NCI-H1417 (cell line): ENCODE data around the gene DCHS1.

Experiments used
- DNase-seq, 3 experiments: peaks; one replicate each; lab custom pipeline; 2025; lab: John Stamatoyannopoulos, UW

Gene DCHS1

GRCh38 chr11:6612213-6613041, 43.2 kb downstream of the DCHS1 start, which contains the start of gene TAF10:
TSS of gene TAF10 (minus strand) at chr11:6612216. CDS start at chr11:6612189, 27 bp downstream.
- peak; percentile 90 to 97 (median 95) for DNase-seq

- no peak for DNase-seq
Observed at GRCh38 chr11:6611963-6612212, 43.7 kb downstream of the DCHS1 start.

- DNase-seq, result peak in 2 of 3 experiments; percentile 34 to 47
Observed at GRCh38 chr11:6611092-6611962, 44.3 kb downstream of the DCHS1 start.

DNA sequence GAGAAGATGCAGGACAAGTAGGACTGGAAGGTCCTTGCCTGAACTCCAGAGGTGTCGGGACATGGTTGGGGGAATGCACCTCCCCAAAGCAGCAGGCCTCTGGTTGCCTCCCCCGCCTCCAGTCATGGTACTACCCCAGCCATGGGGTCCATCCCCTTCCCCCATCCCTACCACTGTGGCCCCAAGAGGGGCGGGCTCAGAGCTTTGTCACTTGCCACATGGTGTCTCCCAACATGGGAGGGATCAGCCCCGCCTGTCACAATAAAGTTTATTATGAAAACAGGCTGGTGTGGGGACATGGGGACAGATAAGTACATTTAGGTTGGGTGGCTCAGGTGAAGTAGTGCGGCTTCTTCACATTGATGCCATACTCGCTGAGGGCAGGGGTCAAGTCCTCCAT, 45.0 kb downstream of the DCHS1 start:
- DNase-seq, result no peak

DNA sequence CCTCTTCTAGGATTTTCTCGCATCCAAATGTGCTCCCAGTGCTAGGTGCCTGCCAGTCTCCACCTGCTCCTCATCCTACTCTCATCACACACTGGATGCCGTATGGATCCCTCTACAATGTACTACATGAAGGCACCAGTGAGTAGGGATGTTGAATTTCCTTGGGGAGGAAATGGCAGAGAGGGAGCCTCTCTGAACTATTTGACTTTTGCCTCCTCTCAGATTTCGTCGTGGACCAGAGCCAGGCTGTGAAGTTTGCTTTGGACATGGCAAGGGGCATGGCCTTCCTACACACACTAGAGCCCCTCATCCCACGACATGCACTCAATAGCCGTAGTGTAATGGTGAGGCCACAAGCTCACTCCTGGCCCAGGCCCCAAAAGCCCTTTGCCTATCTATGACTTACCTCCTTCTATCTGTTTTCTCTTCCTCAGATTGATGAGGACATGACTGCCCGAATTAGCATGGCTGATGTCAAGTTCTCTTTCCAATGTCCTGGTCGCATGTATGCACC, 46.0 kb downstream of the DCHS1 start:
- no peak for DNase-seq

GRCh38 chr11:6608726-6609501, 46.7 kb downstream of the DCHS1 start:
- no peak for DNase-seq

DNA sequence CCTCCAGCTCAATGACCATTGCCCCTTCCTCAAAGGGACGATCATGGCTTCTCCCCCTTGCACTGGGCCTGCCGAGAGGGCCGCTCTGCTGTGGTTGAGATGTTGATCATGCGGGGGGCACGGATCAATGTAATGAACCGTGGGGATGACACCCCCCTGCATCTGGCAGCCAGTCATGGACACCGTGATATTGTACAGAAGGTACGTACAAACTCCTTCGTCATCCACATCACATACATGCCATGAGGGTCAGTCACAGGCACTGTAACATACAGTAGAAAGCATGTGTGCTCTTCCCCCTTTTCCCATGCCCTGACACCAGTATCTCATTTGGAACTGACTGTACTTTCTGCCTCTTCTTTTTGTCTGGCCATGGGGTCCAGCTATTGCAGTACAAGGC, 47.6 kb downstream of the DCHS1 start:
- DNase-seq, result no peak

- DNase-seq, result no peak
Observed at GRCh38 chr11:6607190-6607795, 48.3 kb downstream of the DCHS1 start.

DNA sequence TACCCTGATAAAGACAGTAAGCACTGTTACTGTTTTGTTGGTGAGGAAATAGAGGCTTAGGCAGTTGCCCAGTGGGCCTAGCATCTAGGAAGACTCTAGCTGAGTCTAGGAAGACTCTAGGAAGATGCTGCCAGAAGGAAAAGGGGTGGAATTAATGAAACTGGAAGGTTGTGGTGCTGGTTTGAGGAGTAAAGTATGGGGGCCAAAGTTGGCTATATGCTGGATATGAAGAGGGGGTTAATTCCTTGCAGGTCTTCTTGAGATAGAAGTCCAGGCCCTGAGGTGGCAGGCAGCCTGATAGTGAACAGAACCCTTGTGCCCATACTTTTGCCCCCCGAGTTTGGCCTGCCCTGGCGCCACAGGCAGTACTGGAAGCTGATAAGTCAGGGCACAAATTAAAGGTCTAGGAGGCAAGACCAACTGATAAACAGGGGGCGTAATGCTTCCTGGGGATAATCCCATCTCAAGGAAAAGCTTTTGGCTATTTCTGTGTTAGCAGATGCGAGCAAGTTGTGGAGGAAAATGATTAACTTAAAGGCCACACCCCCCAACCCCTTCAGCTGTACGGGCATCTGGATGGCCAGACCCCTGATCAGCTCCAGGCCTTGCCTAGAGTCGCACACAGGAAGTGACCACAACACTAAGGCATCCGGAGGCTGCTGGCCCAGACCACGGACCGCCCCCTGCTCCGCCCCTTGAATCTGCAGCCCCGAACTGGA, 49.0 kb downstream of the DCHS1 start:
- no peak for DNase-seq

DNA sequence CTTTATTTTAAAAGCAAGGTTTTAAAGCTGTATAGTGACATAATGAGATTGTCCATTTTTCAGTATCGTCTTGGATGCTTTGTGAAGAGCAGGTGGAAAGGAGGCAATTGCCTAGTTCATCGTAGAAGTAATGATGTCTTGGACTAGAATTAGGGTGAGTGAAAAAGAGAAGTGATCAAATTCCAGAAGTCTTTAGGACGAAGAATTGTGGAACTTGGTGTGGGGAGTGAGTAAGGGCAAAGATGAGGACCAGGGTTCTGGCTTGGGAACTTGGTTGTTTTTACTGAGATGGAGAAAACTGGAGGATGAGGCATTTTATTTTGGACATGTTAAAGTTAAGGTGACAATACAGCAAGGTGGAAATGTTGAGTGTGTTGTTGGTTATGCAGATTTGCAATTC, 50.8 kb downstream of the DCHS1 start:
- no peak for DNase-seq

- DNase-seq, result peak; percentile 26 to 64 (median 42)
Observed at GRCh38 chr11:6604081-6604626, 51.5 kb downstream of the DCHS1 start.

DNA sequence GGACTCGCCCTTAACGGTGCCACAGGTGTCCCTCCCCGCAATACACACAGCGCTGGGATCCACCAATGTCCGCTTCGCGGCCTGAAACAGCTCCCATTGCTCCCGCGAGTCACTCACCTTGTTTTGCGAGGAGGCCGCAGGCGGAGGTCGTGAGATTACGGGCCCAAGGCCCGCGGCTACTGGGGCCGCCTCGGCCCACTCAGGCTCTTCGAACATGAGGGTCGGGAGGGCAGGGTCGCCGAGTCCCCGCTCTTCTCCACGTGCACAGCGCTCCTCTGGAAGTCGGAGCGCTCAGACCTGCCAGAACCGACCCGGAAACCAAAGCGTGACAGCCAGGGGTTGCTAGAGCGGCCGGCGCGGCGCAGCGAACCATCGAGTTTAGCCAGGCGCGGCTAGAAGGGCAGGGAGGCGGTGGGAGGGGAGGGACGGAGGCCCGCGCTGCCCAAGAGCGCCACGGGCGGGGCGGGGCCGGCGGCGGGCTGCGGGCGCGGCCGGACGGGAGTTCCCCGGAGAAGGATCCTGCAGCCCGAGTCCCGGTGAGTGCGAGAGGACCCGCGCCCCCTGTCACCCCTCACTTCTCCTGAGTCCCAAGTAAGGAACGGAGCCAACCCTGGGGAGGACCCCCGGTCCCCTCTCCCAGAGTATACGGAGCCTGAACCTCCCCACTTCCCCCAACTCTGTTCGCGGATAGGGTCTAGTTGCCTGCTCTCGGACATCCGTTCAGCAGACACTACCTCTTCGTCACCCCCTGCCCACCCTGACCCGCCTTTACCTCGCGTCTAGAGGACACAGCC, 52.1 kb downstream of the DCHS1 start, which contains the start of the genes ILK and RRP8:
Gene ILK (plus strand): TSS at position 488 of the 794 bp plus-strand sequence. CDS start 498 bp downstream, outside the sequence.
Gene RRP8 (minus strand): TSS at position 330 of the 794 bp plus-strand sequence. CDS start 114 bp downstream, at position 216.
- peak; percentile 86 to 93 (median 86) for DNase-seq

- DNase-seq, result no peak
Observed at GRCh38 chr11:6602096-6602940, 53.3 kb downstream of the DCHS1 start.

DNA sequence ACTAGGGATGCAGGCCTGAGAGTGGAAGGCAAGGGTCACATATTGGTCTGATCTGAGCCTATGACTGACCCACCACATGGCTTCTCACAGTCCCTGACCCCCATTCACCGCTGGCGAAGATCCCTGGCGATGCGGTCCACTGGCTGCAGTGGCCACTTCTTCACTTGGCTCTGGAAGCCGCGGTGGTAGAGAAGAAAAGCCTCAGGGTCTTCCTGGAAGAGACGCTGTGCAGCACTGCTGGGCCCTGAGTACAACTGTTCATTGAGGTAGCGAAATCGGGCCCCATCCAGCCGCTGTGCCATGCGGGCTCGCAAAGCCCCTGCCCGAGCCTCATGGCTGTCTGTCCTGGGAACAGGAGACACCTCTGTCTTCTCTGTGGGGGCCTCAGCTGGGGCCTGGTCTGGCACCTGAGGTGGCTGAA, 54.6 kb downstream of the DCHS1 start:
- no peak for DNase-seq

DNA sequence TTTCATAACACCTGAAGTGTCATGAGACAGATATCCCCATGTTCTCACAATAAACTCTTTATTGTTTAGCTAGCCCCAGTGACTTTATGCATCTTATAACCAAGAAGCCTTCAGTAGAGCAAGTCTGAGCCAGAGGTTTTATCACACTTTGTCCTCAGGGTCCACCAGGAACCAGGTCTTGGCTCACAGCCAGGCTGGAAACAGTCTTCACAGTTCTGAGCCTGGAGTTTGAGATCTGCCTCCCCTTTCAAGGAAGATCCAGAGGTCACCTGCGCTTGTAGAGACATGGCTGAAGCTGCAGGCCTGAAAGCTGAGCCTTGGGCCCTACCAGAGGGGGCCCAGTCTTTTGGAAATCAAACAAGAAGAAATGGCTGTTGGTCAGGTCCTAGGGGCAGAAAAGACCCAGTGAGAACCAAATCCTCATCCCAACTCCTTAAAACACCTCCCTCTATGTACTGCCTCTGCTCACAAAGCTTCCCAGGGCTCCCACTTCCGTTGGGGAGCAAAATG, 55.7 kb downstream of the DCHS1 start:
- no peak for DNase-seq

DNA sequence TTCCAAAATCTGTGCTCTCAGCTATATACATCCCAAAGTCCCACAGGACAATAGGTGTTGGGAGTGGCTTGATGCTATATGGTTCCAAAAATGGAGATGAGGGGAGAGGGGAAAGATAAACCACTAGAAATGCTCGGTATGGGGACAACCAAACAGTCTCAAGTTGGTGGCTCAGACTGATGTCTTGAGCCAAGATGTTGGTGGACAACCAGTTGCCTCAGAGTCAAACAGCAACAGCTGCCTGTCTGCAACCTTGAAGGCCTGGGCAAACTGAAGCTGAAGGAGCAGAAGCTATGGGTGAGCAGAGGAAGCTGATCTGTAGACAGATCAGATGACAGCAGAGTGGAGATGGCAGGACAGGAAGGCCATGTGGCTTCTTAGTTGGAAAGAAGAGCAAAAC, 56.2 kb downstream of the DCHS1 start:
- DNase-seq, result no peak

- no peak for DNase-seq
Observed at GRCh38 chr11:6598555-6598954, 57.1 kb downstream of the DCHS1 start.

GRCh38 chr11:6596239-6596877, 59.3 kb downstream of the DCHS1 start:
- DNase-seq, result no peak
